Measurements from ENCODE around the gene FAM81A.

GRCh38 chr15:59444081-59444835 lies 6.3 kb downstream of the FAM81A start:
- no peak for TF ChIP-seq CTCF (IDR thresholded peaks at IDR 0.05; ENCODE audit: low read depth, low read length)
- TF ChIP-seq EZH2phosphoT487 (IDR thresholded peaks at IDR 0.05; ENCODE audit: low read depth) = no peak

All from OCI-LY3 (cell line).